Upper lobe of left lung (tissue), 6 donors: Measurements from ENCODE around the gene NFS1. TPM values are rescaled to one million over a fixed set of nuclear protein-coding genes. Genes with fewer than 3 reads are reported as not detected.
"Not testable (repeated sequence)": the region's sequence is repeated elsewhere in the genome, so short reads cannot be mapped to it uniquely, and the experiment has no call there.

ENCODE experiments used
- ATAC-seq, 2 donors: fragments of 200-7000 bp; cut with Tn5 transposase; one replicate each; pipeline ENCODE4 v1.9.1; 2022; ENCODE audit warnings: mild to moderate bottlenecking in 2 of 2, moderate library complexity in 2 of 2; ENCODE audit not compliant: low FRiP score in 2 of 2
- DNase-seq, 2 donors: peaks; one replicate each; pipeline ENCODE4 v3.0.0-alpha.2; 2019 to 2020
- H3K27ac ChIP-seq, 4 donors: fragments of 200-600 bp; sonication (generic); one replicate each; pipeline ENCODE4 v1.5.1; 2016 to 2019
- H3K27me3 ChIP-seq, 4 donors: fragments of 200-600 bp; sonication (generic); one replicate each; pipeline ENCODE4 v1.5.1; 2017 to 2019
- H3K36me3 ChIP-seq, 4 donors: fragments of 200-600 bp; sonication (generic); one replicate each; pipeline ENCODE4 v1.5.1; 2016 to 2019
- H3K4me1 ChIP-seq, 4 donors: fragments of 200-600 bp; sonication (generic); one replicate each; pipeline ENCODE4 v1.5.1; 2018 to 2019
- H3K4me3 ChIP-seq, 4 donors: fragments of 200-600 bp; sonication (generic); one replicate each; pipeline ENCODE4 v1.5.1; 2017 to 2019; ENCODE audit warnings: mild to moderate bottlenecking in 2 of 4, moderate library complexity in 1 of 4
- H3K9me3 ChIP-seq, 4 donors: fragments of 200-600 bp; sonication (generic); one replicate each; pipeline ENCODE4 v1.5.1; 2018 to 2019
- EP300 ChIP-seq, 4 donors: sonication (generic); formaldehyde crosslinking; IDR thresholded peaks; one replicate each; pipeline ENCODE4 v1.5.1; 2017; ENCODE audit warnings: antibody characterized with exemption in 4 of 4, control low read depth in 2 of 4
- POLR2A ChIP-seq, 4 donors: fragments of 450-650 bp; IDR thresholded peaks; one replicate each; pipeline ENCODE4 v1.5.1; 2016 to 2017; ENCODE audit warnings: antibody characterized with exemption in 4 of 4, mild to moderate bottlenecking in 2 of 4
- POLR2AphosphoS5 ChIP-seq, 2 donors: sonication (generic); formaldehyde crosslinking; IDR thresholded peaks; one replicate each; pipeline ENCODE4 v1.5.1; 2017; ENCODE audit warnings: antibody characterized with exemption in 2 of 2
- WGBS, 2 donors: methylation state at CpG; one replicate each; pipeline ENCODE4 v1.1.5; 2017 to 2018; 5-methylcytosine and 5-hydroxymethylcytosine counted together
- total RNA-seq, 6 donors: library from RNA; depleted of rRNA in 4 of 6; stranded (reverse); fragments of >200 nt in 4 of 6; gene quantifications; one replicate each; pipeline versions ENCODE4 v1.1.0 to v1.2.1, GENCODE V29; 2016 to 2021
- TF ChIP-seq, protein P1 (sequence below), 6 experiments: fragments of 450-650 bp in 4 of 6; fragments of 200-600 bp in 2 of 6; sonication (generic) in 2 of 6; IDR thresholded peaks; one replicate each; pipeline ENCODE4 v1.5.1; 2016 to 2019; ENCODE audit warnings: antibody characterized with exemption in 6 of 6
- donor health status: DM: no; HTN: no; CAD: no; lungs with moderate emphysema.
- donor health status: DM: no; HTN: yes; CAD: no; lungs with severe emphysema.

NFS1 gene
- total RNA-seq, 6 donors from 2014 or later, result 16.2 to 90.1 (median 22.6) TPM

DNA sequence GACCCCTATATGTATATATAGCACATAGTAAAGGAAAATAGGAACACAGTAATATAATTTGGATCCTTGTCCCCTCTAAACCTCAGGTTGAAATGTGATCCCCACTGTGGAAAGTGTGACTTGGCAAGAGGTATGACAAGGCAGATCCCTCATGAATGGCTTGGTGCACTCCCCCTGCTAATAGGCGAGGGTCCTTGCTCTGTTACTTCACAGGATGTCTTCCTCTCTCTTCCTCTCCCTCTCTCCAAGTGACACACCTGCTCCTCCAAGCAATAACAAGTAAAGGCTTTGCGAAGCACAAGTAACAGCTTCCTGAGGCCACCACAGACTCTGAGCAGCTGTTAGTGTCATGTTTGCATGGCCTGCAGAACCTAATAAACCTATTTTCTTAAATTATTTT, 16.5 kb upstream of the NFS1 start:
- Histone ChIP-seq H3K9me3 (no peaks in the 10 kb centered on the region), H3K27me3 (no peaks in the 10 kb centered on the region), H3K4me1 (peaks cover 0 to 33% (median 6%) of the 10 kb centered on the region in 4 donors), H3K4me3 (no peak overlapping the region), H3K27ac (no peak overlapping the region), H3K36me3 (peaks cover 55 to 99% (median 89%) of the 10 kb centered on the region in 4 donors)
- 100% methylated on average over 2 of the region's 2 CpGs for WGBS, 2 donors
- ATAC-seq, result no peak
- no peak for DNase-seq
- TF ChIP-seq, protein P1, sequence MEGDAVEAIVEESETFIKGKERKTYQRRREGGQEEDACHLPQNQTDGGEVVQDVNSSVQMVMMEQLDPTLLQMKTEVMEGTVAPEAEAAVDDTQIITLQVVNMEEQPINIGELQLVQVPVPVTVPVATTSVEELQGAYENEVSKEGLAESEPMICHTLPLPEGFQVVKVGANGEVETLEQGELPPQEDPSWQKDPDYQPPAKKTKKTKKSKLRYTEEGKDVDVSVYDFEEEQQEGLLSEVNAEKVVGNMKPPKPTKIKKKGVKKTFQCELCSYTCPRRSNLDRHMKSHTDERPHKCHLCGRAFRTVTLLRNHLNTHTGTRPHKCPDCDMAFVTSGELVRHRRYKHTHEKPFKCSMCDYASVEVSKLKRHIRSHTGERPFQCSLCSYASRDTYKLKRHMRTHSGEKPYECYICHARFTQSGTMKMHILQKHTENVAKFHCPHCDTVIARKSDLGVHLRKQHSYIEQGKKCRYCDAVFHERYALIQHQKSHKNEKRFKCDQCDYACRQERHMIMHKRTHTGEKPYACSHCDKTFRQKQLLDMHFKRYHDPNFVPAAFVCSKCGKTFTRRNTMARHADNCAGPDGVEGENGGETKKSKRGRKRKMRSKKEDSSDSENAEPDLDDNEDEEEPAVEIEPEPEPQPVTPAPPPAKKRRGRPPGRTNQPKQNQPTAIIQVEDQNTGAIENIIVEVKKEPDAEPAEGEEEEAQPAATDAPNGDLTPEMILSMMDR (IDR thresholded peaks at IDR 0.05), result no peak
- no peak for TF ChIP-seq POLR2A (IDR thresholded peaks at IDR 0.05)
- no peak for TF ChIP-seq POLR2AphosphoS5 (IDR thresholded peaks at IDR 0.05)
- TF ChIP-seq EP300 (IDR thresholded peaks at IDR 0.05), result no peak

DNA sequence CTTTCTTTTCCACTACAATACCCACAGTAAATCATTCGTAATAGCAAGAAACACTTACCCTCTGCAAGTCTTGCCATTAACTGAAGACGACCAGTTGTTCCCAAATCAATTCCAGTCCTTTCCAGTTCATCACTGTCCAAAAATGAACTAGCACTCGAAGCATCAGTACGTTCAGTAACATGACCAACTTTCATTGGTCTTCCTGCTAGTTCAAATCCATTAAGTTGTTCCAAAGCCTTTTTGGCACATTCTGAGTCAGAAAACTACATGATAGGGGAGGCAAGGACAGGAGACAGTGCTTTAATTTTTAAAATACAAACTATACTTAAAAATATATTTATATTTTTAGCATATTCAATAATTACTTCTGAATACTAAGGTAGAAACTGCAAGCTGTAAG, 15.0 kb upstream of the NFS1 start:
- no peak for TF ChIP-seq POLR2A (IDR thresholded peaks at IDR 0.05)
- TF ChIP-seq POLR2AphosphoS5 (IDR thresholded peaks at IDR 0.05), result no peak
- TF ChIP-seq, protein P1 (IDR thresholded peaks at IDR 0.05), result no peak
- TF ChIP-seq EP300 (IDR thresholded peaks at IDR 0.05), result no peak
- Histone ChIP-seq H3K36me3 (peaks cover 55 to 99% (median 78%) of the 10 kb centered on the region in 4 donors), H3K4me3 (no peak overlapping the region), H3K27ac (no peak overlapping the region), H3K9me3 (no peaks in the 10 kb centered on the region), H3K4me1 (peaks cover 0 to 31% (median 14%) of the 10 kb centered on the region in 4 donors), H3K27me3 (no peaks in the 10 kb centered on the region)
- DNase-seq, result no peak
- 77 to 81% methylated on average over 4 of the region's 4 CpGs for WGBS, 2 donors
- no peak for ATAC-seq

DNA sequence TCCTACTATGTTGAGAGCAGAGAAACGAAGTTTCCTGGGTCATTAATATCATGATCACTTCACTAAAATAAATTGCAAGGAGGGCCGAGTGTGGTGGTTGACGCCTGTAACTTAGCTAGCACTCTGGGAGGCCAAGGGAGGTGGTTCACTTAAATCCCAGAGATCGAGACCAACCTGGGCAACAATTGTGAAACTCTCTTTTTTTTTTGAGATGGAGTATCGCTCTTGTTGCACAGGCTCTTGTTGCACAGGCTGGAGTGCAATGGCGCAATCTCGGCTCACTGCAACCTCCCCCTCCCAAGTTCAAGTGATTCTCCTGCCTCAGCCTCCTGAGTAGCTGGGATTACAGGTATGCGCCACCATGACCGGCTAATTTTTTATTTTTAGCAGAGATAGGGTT, 14.0 kb upstream of the NFS1 start:
- not testable (repeated sequence) for H3K27ac ChIP-seq, ATAC-seq, H3K4me3 ChIP-seq, H3K9me3 ChIP-seq, H3K27me3 ChIP-seq, DNase-seq
- Histone ChIP-seq H3K4me1 (peaks cover 0 to 26% (median 12%) of the 10 kb centered on the region in 4 donors), H3K36me3 (peaks cover 52 to 99% (median 73%) of the 10 kb centered on the region in 4 donors)
- WGBS, 2 donors, result 75 to 85% methylated on average over 9 of the region's 9 CpGs

DNA sequence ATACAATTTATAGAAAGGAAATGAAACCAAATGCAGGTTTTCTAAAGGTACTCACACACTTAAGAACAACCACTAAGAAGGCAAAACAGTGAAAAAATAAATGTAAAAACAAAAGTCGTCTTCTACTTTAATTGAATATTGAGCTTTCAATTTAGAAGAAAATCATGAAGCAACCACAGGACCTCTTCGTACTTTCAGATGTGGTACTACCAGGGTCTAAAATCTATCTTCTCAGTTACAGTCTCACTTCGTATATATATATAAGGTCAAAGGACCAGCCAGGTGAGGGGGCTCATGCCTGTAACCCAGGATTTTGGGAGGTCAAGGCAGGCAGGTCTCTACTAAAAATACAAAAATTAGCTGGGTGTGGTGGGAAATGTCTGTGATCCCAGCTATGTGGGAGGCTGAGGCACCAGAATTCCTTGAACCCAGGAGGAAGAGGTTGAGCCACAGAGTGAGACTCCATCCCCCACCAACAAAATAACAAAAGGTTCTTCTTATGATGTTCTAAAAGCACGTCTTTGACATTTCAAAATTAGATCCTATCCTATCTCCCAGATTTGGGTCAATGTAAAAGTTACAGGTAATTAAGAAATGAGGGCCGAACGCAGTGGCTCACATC, 12.5 kb upstream of the NFS1 start:
- ATAC-seq, result no peak
- WGBS, 2 donors, result 76 to 83% methylated on average over 6 of the region's 6 CpGs
- Histone ChIP-seq H3K27me3 (no peaks in the 10 kb centered on the region), H3K27ac (no peak overlapping the region), H3K4me1 (peaks cover 0 to 18% (median 12%) of the 10 kb centered on the region in 4 donors), H3K4me3 (no peak overlapping the region), H3K9me3 (no peaks in the 10 kb centered on the region), H3K36me3 (peaks cover 55 to 99% (median 66%) of the 10 kb centered on the region in 4 donors)
- TF ChIP-seq, protein P1 (IDR thresholded peaks at IDR 0.05), result no peak
- TF ChIP-seq EP300 (IDR thresholded peaks at IDR 0.05), result no peak
- no peak for TF ChIP-seq POLR2AphosphoS5 (IDR thresholded peaks at IDR 0.05)
- no peak for TF ChIP-seq POLR2A (IDR thresholded peaks at IDR 0.05)
- no peak for DNase-seq

DNA sequence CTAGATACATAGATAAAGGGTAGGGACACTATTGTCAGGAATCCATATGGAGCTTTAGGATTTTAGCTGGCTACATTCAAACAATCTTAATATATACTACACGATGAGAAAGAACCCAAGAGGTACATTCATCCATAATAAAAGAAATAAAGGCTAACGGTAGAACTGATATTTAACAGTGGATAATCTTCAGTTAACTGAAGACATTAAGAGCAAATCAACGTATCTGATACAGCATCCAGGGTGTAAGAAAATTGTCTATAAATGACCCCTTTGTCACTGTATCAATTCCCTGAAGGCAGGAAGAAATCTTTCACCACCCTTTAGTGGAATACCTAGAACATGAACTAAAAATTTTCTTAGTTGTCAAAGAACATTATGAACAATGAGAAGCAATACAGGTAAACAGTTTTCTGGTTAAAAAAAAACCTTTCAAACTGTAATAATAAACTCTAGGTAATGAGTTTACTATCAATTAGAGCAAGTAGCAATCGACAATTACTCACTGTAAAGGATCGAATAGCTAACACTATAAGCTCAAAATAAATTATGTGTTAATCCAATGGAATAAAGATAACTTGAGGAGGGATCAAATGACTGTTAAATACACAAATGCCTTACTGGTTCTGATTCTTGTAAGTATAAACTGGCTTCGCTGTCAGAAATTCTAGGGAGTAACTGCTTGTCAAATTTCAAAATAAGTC, 11.9 kb upstream of the NFS1 start:
- DNase-seq (no peak), ATAC-seq (no peak)
- H3K9me3 ChIP-seq, result no peaks in the 10 kb centered on the region
- H3K36me3 ChIP-seq, result peaks cover 57 to 99% (median 66%) of the 10 kb centered on the region in 4 donors
- no peak overlapping the region for H3K27ac ChIP-seq
- peaks cover 0 to 18% (median 12%) of the 10 kb centered on the region in 4 donors for H3K4me1 ChIP-seq
- H3K4me3 ChIP-seq, result no peak overlapping the region
- no peaks in the 10 kb centered on the region for H3K27me3 ChIP-seq
- 77 to 78% methylated on average over 6 of the region's 6 CpGs for WGBS, 2 donors
- TF ChIP-seq EP300 (IDR thresholded peaks at IDR 0.05) (no peak), POLR2A (IDR thresholded peaks at IDR 0.05) (no peak), POLR2AphosphoS5 (IDR thresholded peaks at IDR 0.05) (no peak)
- TF ChIP-seq, protein P1 (IDR thresholded peaks at IDR 0.05), result no peak
